ENCODE results near the gene AP2M1.
A peak's percentile ranks its signal among the peaks of the same experiment; 100 is the strongest.

DNA sequence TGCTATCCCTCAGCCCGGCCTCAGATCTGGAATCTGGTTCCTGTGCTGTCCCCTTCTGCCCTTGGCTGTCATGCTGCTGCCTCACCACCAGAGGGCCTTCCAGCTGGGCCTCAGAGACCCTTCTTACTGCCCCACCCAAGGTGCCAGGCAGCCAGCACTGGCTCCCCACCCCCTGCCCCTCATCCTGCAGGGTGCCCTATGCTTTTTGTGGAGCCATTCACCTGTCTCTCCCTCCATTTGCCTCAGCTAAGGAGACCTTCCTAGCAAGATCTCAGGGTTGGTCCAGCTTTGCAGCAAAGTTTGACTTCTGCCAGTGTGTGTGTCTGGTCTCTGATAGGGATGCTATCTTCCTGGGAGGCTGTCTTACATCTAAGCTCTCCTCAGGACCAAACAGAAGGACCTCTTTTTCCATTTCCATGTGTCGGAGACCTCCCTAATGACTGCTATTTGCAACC is 52.9 kb downstream of the AP2M1 start:
- TF ChIP-seq EZH2 (IDR thresholded peaks at IDR 0.05; ENCODE audit: low read length) (no peak), CTCF (optimal IDR thresholded peaks at IDR 0.05 in 1 of 3, IDR thresholded peaks at IDR 0.05 in 1 of 3, conservative IDR thresholded peaks at IDR 0.05 in 1 of 3; ENCODE audit: extremely low read depth in 1 of 3, insufficient read depth in 2 of 3, low read length in 3 of 3) (peak; percentile 59 to 93 (median 85))
